Urothelium cell line (cell line): ENCODE results near the gene MAP6.

Experiments
- DNase-seq: peaks from one replicate; pipeline ENCODE4 v3.0.0; 2011; ENCODE audit warnings: low spot score, mixed read lengths
- FAIRE-seq: peaks from 2 replicates; lab custom pipeline; 2011; peaks lifted over from hg19 to GRCh38; lab: Jason Lieb, UNC

Gene MAP6

GRCh38 chr11:75667255-75667830 is 1.5 kb downstream of the MAP6 start:
- no peak for FAIRE-seq
- no peak for DNase-seq

GRCh38 chr11:75665990-75666389 is 2.8 kb downstream of the MAP6 start:
- no peak for FAIRE-seq
- DNase-seq, result no peak

- FAIRE-seq (peak; percentile 67), DNase-seq (no peak)
Measured at GRCh38 chr11:75665126-75665525, 3.7 kb downstream of the MAP6 start.

DNA sequence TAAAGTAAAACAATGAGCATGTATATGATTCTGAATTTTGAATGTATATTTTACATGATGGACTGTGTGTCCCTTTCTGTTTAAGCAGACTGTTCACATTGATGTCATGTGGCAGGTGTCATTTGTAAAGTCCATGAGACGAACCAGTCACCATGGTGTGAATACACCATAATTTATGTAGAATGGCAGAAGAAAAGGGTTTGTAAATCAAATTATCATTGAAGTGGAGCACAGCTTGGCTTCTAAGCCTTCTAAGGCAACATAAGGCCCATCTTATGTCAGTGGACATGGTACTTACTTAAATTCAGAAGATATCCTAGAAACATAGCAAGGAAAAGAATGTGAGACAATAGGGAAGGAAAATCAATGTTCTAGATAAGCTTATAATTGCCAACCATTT is 4.4 kb downstream of the MAP6 start:
- FAIRE-seq (no peak), DNase-seq (no peak)

DNA sequence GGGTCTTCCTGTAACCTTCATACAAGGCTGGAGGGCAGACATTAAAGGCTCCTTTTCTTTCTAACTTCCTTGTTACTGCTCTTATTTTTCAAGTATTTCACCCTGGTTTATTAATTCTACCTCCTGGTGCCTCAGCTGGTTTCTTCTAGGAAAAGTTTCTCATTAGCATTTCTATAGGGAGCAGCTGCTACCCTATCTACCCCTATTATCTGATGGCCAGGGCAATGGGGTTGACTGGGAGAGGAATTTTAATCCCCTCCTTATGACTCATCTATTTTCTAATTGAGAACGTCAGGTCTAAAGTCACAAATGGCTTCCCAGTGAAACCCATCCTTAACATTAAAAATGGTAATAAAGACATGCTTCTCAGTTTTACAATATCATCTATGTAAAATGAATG is 5.0 kb downstream of the MAP6 start:
- DNase-seq (no peak), FAIRE-seq (no peak)

DNA sequence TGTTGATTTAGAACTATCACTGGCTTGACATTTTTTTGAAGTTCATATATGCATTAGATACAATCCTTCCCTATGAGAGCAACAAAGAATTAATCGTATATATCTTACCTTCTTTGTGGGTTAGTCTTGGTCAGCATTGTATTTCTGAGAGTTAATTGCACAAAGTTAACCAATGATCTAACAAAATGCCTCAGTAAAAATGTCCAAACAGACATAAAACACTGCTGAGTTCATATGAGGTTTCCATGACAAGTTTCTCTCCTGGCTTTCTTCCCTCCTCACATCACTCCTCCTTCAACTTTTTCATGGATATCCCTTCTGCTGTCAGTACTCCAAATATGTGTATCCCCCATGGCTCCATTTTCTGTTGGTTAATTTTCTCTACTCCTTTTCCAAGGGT is 9.0 kb downstream of the MAP6 start:
- DNase-seq (no peak), FAIRE-seq (no peak)

- DNase-seq, result peak; percentile 56
- peak; percentile 44 for FAIRE-seq
Measured at GRCh38 chr11:75656044-75656727, 12.7 kb downstream of the MAP6 start.

DNA sequence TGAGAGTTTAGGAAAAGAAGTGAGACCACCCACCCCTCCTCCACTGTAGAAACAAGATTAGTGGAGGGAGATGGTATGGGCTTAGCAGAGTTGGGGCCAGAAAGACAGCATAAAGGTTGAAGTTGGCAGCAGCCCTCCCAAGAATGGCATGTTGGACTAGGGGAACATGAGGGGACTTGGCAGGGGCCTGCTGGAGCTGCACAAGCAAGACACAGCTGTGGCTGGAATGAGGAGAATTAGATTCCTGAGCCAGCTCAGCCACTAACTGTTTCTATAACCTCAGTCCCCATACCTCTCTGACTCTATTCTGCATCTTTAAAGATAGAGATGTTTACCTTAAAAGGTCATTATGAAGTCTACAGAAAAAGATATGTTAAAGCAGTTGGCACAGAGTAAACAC is 13.2 kb downstream of the MAP6 start:
- no peak for DNase-seq
- no peak for FAIRE-seq

DNA sequence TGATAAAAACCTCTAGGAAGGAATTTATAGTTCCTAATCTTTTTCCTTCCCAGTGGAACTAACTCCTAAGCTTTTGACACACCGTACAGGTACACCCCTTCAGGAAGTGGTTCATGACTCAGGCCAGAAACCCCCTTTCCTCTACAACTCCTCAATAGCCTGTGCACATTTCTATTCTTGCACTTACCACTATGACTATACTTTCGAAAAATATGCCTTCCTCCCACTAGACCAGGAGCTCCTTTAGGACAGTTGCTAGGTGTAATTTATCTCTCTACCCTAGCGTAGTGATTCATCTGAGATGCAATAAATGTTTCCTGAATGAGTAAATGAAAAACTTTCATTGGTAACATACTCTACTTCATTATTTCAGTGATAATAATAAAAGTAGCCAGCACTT is 14.5 kb downstream of the MAP6 start:
- FAIRE-seq, result no peak
- peak; percentile 62 for DNase-seq

DNA sequence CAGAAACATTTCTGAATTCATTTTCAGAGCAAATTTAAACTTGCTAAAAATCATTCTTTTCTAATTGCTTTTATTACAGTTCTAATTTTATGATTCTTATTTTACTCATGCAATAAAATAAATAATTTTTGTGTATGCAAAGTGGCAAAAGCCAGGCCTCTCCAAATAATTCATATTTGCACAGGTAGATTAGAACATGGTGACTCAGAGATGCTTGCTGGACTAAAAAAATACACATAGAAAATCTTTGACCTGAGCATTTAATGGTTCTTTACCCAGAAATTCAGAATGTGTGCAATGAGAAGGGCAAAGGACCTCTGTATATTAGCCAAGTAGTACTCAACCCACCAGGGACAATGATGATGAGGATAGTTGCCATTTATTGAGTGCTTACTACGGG is 15.3 kb downstream of the MAP6 start:
- DNase-seq (no peak), FAIRE-seq (no peak)

- FAIRE-seq, result no peak
- no peak for DNase-seq
Measured at GRCh38 chr11:75652936-75653335, 15.9 kb downstream of the MAP6 start.

DNA sequence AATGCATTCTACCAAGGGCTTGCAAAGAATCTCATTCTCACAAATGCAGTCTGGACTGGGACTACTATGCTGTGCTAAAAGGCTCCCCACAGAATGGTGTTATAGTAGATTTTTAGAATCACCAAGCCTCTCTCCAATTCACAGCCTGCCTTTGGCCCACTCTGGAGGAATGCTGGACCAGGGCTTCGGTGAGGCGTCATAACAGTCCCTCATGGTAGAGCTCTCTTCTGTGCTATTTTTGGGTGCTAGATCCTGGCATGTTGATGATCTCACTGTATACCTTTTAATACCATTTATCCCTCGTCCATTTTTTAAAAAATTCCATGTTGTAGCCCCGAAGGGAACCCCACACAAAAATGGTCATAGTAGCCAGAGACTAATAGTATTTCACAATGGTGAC is 17.6 kb downstream of the MAP6 start:
- DNase-seq, result no peak
- FAIRE-seq, result no peak

DNA sequence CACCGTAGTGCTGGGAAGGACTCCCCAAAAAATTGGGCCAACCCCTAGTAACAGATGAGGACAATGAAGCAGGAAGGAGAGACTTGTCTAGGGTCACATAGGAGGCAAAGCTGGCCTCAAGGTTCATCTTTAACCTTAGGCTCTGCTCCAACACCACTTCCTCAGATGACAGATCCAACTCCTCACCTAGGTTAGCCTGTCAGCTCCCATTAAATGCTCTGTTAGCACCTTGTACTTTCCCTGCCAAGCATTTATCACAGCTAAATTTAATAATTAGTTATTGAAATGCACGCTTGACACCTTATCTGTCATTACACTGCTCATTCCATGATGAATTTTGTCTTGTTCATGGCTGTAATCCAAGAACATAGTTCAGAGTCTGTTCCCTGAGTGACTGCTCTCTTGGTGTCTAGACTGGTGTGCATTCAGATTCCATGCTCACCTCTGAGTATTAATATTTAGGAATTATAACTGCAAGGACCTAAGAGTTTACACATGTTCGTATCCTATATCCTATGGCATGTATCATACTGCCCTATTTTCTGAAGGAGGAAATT is 18.6 kb downstream of the MAP6 start:
- FAIRE-seq (no peak), DNase-seq (no peak)

DNA sequence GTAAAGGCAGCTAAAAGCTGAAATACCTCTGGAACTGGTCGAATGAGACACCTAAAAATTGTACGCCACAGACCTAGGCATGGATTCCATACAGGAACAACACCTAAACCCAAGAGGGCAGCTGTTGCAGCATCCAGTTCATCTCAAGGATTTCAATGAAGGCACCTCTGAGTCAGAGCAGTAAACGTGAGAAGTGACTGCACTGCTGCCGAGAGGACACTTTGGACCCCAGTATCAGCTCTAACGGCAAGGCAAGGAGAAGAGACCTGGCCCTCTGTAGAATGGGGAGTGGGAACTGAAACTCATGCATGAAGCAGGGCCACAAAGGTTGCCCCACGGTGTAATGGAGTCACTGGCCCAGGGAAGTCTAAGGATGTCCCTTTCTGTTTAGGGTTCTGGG is 23.9 kb downstream of the MAP6 start:
- DNase-seq (no peak), FAIRE-seq (no peak)

- FAIRE-seq (no peak), DNase-seq (no peak)
Measured at GRCh38 chr11:75644370-75644769, 24.5 kb downstream of the MAP6 start.

DNA sequence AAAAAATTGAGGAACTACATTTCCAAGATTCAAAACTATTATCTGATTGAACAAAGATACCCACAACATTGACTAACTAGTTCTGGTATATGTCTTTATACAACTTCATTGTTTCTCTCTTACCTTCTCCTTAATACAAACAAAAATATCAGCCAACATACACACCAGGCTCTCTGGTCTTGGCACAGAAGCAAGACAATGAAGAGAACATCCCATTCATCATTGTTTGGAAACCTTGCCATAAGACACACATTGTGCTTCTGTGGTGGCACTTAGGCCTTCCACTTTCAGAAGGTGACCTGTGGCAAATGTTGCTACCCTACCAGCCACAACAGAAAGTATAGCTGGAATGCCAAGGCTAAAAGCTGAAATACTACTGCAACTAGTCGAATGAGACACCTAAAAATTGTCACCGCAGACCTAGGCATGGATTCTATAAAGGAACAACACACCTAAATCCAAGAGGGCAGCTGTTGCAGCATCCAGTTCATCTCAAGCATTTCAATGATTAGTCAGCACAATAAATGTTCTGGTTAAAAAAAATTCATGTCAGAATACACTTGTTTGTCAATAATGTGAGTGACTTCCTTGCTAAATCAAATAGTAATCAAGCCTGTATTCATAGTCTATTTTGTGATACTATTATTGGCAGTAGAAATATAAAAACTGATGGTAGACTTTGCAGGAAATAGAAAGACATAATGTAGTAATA is 26.3 kb downstream of the MAP6 start:
- FAIRE-seq (no peak), DNase-seq (no peak)

- DNase-seq (peak; percentile 44), FAIRE-seq (no peak)
Measured at GRCh38 chr11:75639762-75640181, 29.1 kb downstream of the MAP6 start.

DNA sequence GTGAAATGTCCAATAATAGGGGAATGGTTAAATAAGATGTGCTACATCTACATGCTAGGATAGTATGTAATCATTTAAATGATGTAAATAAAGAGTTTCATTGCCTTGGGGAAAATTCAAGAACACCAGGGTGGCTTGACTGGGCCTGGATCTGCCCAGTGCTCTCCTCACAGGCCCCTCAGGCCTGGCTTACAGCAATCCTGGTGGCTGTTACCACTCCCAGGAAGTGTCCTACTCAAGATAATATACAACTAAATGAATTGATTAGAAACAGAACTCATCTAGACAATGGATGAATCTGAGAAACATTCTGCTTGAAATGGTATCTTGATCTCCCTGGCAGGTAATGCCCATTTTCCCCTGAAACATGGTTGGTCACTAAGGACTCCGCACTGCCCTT is 30.8 kb downstream of the MAP6 start:
- FAIRE-seq (no peak), DNase-seq (no peak)

DNA sequence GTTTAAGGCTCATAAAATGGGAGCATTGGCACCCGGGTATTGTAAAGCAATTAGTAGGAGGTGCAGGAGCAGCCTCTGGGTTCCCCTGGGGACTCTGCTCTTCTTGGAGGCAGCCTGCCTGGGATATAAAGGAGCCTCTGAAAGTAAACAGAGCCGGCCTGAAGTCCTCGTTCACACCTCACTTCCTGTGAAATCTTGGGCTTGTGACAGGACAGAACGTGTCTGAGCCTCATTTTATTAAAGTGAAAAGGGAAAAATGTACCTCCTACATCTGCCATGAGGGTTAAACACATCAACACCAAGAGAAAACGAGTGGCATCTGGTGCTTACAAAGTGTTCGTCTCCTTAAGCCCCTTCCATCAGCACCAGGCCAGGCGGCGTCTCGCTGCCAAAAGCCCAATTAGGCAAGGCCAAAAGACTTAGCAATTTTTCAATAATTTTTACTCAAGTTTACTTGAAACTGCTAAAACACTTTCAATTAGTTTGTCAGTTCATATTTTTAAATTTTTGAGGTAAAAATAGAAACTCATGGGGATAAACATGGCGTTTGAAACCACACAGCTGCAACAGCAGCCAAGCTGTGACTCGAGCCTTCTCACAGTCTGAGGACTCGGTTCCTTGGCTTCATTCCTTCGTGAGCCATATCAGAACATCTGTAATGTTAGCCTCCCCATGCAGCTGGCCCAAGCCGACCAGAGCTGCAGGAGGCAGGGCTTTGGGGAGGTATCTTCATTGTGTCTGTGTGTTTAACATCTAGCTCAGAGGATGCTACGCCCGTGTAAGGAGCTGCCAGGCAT is 33.6 kb downstream of the MAP6 start:
- FAIRE-seq, result no peak
- no peak for DNase-seq

GRCh38 chr11:75633409-75634066 is 35.3 kb downstream of the MAP6 start:
- DNase-seq (no peak), FAIRE-seq (no peak)

- FAIRE-seq, result no peak
Measured at GRCh38 chr11:75632962-75633361, 35.9 kb downstream of the MAP6 start.

More at GRCh38 chr11:75632962-75633361, 35.9 kb downstream of the MAP6 start:
- DNase-seq, result no peak
